ENCODE results near the gene CREB3L2. TPM values are rescaled to one million over a fixed set of nuclear protein-coding genes. Genes with fewer than 3 reads are reported as not detected.
A peak's percentile ranks its signal among the peaks of the same experiment; 100 is the strongest.

The CREB3L2 gene
- total and polyA plus RNA-seq, 2 of the 8 experiments (the other 6 are each of a cell fraction or from before 2014, with no cell fraction given), result 14.4 to 48.3 TPM

DNA sequence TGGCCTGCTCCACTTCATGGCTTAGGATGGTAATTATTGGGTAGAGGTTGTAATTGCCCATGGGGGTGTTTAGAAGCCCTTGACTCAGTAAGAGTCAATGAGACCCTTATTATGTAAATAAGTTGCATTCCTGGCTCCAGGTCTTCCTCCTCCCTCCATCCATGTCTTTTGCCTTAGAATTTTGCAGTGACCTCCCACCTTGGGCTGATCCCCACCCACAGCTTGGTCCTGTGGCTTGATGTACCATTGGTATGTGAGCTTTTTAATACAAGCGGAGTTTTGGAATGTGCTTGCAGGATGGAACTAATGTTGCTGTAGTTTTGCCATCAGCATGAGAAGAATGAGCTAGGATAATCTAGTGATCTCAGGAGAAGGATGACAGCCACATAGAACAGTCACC is 81.9 kb downstream of the CREB3L2 start:
- Histone ChIP-seq H4K91ac (replicated peaks; ENCODE audit: insufficient read length, low read length) (no peak overlapping the region), H4K20me1 (replicated peaks in 1 of 2; ENCODE audit: control insufficient read depth in 1 of 2, insufficient read depth in 2 of 2, low read length in 2 of 2) (peaks cover 0 to 2% of the 10 kb centered on the region in 2 experiments), H3K4me3 (ENCODE audit: extremely low read depth in 1 of 4, insufficient read depth in 2 of 4, low read depth in 3 of 4, low read length in 4 of 4) (peak overlapping the region in 1 of 4 experiments; percentile 28; a peak in 1 of 8 replicates), H4K5ac (ENCODE audit: insufficient read length, low read depth, low read length) (peak overlapping the region; percentile 10), H3K14ac (ENCODE audit: insufficient read length) (no peak overlapping the region), H2AK5ac (ENCODE audit: low read depth, low read length) (no peak overlapping the region), H3K27ac (ENCODE audit: low read depth, low read length) (0 out of 2 replicates have a peak overlapping the region, but pooled peaks have one; percentile 31), H3K4me2 (ENCODE audit: insufficient read depth in 1 of 2, low read depth in 2 of 2, low read length in 2 of 2) (peak overlapping the region; percentile 6 to 35; a peak in 2 of 4 replicates), H2BK120ac (replicated peaks; ENCODE audit: low read depth, low read length) (no peak overlapping the region), H3K56ac (replicated peaks; ENCODE audit: insufficient read length, low read depth, low read length) (no peak overlapping the region), H3K4me1 (replicated peaks in 1 of 4; ENCODE audit: control insufficient read depth in 3 of 4, insufficient read depth in 4 of 4, low read length in 3 of 4) (peaks cover 0 to 13% (median 7%) of the 10 kb centered on the region in 4 experiments; a peak in 4 of 7 replicates), H3K27me3 (replicated peaks in 1 of 4; ENCODE audit: control insufficient read depth in 3 of 4, extremely low read depth in 1 of 4, insufficient read depth in 3 of 4, low read length in 3 of 4) (no peaks in the 10 kb centered on the region), H2BK15ac (ENCODE audit: low read length) (no peak overlapping the region), H2BK20ac (ENCODE audit: low read length) (no peak overlapping the region), H3K18ac (ENCODE audit: extremely low read depth, low read length) (0 out of 2 replicates have a peak overlapping the region, but pooled peaks have one; percentile 2), H3K36me3 (ENCODE audit: control insufficient read depth in 2 of 4, insufficient read depth in 4 of 4, low read length in 3 of 4) (peaks cover 0 to 9% (median 2%) of the 10 kb centered on the region in 4 experiments; a peak in 4 of 8 replicates), H3K4ac (replicated peaks; ENCODE audit: insufficient read length, low read depth, low read length) (no peak overlapping the region), H3K9ac (replicated peaks in 1 of 4; ENCODE audit: extremely low read depth in 1 of 4, low read depth in 3 of 4, low read length in 3 of 4) (no peak overlapping the region), H2BK5ac (ENCODE audit: low read depth, low read length) (no peak overlapping the region), H3K79me1 (ENCODE audit: low read depth, low read length) (no peaks in the 10 kb centered on the region; the same call in 1 of the 2 replicates), H3K23me2 (ENCODE audit: low read depth, low read length) (no peaks in the 10 kb centered on the region), H3K23ac (ENCODE audit: insufficient read length) (no peak overlapping the region), H3K9me3 (ENCODE audit: insufficient read depth in 2 of 2, low read depth in 1 of 2, low read length in 1 of 2) (peaks cover 2 to 3% of the 10 kb centered on the region in 2 experiments; a peak in 1 of 4 replicates), H2BK12ac (ENCODE audit: low read depth, low read length) (no peak overlapping the region), H4K8ac (ENCODE audit: extremely low read depth, insufficient read depth, low read length) (no peak overlapping the region), H3K79me2 (ENCODE audit: control insufficient read depth in 1 of 2, insufficient read depth in 2 of 2, low read length in 2 of 2) (peaks cover 0 to 15% of the 10 kb centered on the region in 2 experiments; a peak in 3 of 4 replicates), H2AFZ (ENCODE audit: low read length) (no peak overlapping the region)
- FAIRE-seq (peak; percentile 78), DNase-seq (ENCODE audit: low read depth in 1 of 2, low spot score in 2 of 2) (peak in 1 of 2 experiments; percentile 44)
- 67% methylated on average over 1 of the region's 1 CpG; no CpG with 5 or more reads in 1 of the 2 experiments for WGBS, 2 experiments (ENCODE audit: extremely low coverage in 1 of 2, insufficient coverage in 1 of 2, insufficient read length in 1 of 2, insufficient replicate concordance in 2 of 2, low coverage in 1 of 2, low lambda C conversion rate in 2 of 2, missing lambda C conversion rate in 1 of 2)
- ChIA-PET POLR2A (ENCODE audit: partially characterized antibody) (interaction anchor here (1.0 kb wide), 1 partner anchor 540 kb away, joined by 3 read pairs; the partner anchor contains the start of gene TRIM24), CTCF (ENCODE audit: partially characterized antibody) (interaction anchor here (0.8 to 1.6 kb wide), 7 partner anchors 9 to 184 kb away, joined by 3 to 7 read pairs (median 3); no protein-coding TSS in a partner anchor)
- no peak for TF ChIP-seq RBBP5 (IDR thresholded peaks at IDR 0.05; ENCODE audit: borderline replicate concordance, low read depth, low read length)
- TF ChIP-seq TAF1 (IDR thresholded peaks at IDR 0.05; ENCODE audit: low read depth, low read length), result no peak
- TF ChIP-seq MAFK (IDR thresholded peaks at IDR 0.05; ENCODE audit: low read depth, low read length), result no peak
